HepG2 (cell line): ENCODE measurements around the gene CAPN14. TPM values are rescaled to one million over a fixed set of nuclear protein-coding genes. Genes with fewer than 3 reads are reported as not detected.

Experiments
- ATAC-seq: fragments of 200-7000 bp; cut with Tn5 transposase; 3 replicates; pipeline ENCODE4 v1.9.1; 2020; ENCODE audit warnings: mild to moderate bottlenecking, moderate library complexity
- BruUV-seq: library from RNA; stranded (reverse); fragments of 400-500 nt; replicated peaks from 2 replicates; lab custom pipeline; 2021; lab: Mats Ljungman, UMichigan
- CTCF ChIA-PET: fragments of 300-600 bp; formaldehyde crosslinking; extraction: SDS; loops from one replicate; lab custom pipeline; 2021; ENCODE audit warnings: low total read pairs, inconsistent platforms, low intra/inter-chr PET ratio; lab: Yijun Ruan, JAX
- POLR2A ChIA-PET: fragments of 350-600 bp; sonication (Branson Sonifier 250); formaldehyde crosslinking; loops from one replicate; lab custom pipeline; 2020; ENCODE audit warnings: antibody characterized with exemption, inconsistent platforms; lab: Yijun Ruan, JAX
- DNase-seq: peaks from one replicate; pipeline ENCODE4 v3.0.0-alpha.2; 2015; ENCODE audit warnings: low spot score
- FAIRE-seq: peaks from 3 replicates; lab custom pipeline; 2011; peaks lifted over from hg19 to GRCh38; lab: Jason Lieb, UNC
- H2AFZ ChIP-seq: one replicate; pipeline ENCODE4 v1.6.1; 2011; ENCODE audit warnings: low read length, inconsistent platforms
- H3K27ac ChIP-seq: fragments of 300-600 bp; 3 replicates; pipeline ENCODE4 v1.8.0; 2011; ENCODE audit warnings: mixed run types, mild to moderate bottlenecking, mixed read lengths, low read length, inconsistent platforms; ENCODE audit not compliant: insufficient read depth; ENCODE audit errors: extremely low read length
- H3K27me3 ChIP-seq, 2 experiments: fragments of 200-600 bp in 1 of 2; 2 replicates in 1 of 2; 3 replicates in 1 of 2; pipeline versions ENCODE4 v1.6.0 to v1.8.0; 2011; ENCODE audit warnings: low read length in 2 of 2, mild to moderate bottlenecking in 2 of 2, moderate library complexity in 2 of 2, inconsistent platforms in 1 of 2; ENCODE audit not compliant: insufficient read depth in 2 of 2, control insufficient read depth in 1 of 2
- H3K36me3 ChIP-seq, 2 experiments: fragments of 200-600 bp in 1 of 2; replicated peaks in 1 of 2; 2 replicates in 1 of 2; 3 replicates in 1 of 2; pipeline versions ENCODE4 v1.5.1 to v1.8.0; 2011; ENCODE audit warnings: low read length in 2 of 2, inconsistent platforms in 1 of 2; ENCODE audit not compliant: insufficient read depth in 2 of 2, control insufficient read depth in 1 of 2
- H3K4me1 ChIP-seq: 2 replicates; pipeline ENCODE4 v1.5.1; 2012; ENCODE audit warnings: low read length, inconsistent platforms; ENCODE audit not compliant: insufficient read depth
- H3K4me2 ChIP-seq: 2 replicates; pipeline ENCODE4 v1.6.0; 2011; ENCODE audit warnings: low read depth, low read length, inconsistent platforms
- H3K4me3 ChIP-seq, 3 experiments: fragments of 200-600 bp in 1 of 3; sonication (generic), shearing (Covaris generic) in 1 of 3; replicated peaks in 1 of 3; 2 replicates each; pipeline ENCODE4 v1.5.1; 2011 to 2016; ENCODE audit warnings: low read length in 3 of 3, inconsistent platforms in 2 of 3, low read depth in 2 of 3, mild to moderate bottlenecking in 2 of 3, control low read depth in 1 of 3, mixed read lengths in 1 of 3; ENCODE audit not compliant: insufficient read depth in 1 of 3
- H3K79me2 ChIP-seq: one replicate; pipeline ENCODE4 v1.6.1; 2011; ENCODE audit warnings: low read length, inconsistent platforms; ENCODE audit not compliant: insufficient read depth
- H3K9ac ChIP-seq: 2 replicates; pipeline ENCODE4 v1.6.0; 2011; ENCODE audit warnings: mild to moderate bottlenecking, low read depth, low read length, inconsistent platforms; ENCODE audit not compliant: insufficient read depth
- H3K9me3 ChIP-seq: 2 replicates; pipeline ENCODE4 v1.5.1; 2012; ENCODE audit warnings: mild to moderate bottlenecking, low read length
- H4K20me1 ChIP-seq: 2 replicates; pipeline ENCODE4 v1.6.0; 2011; ENCODE audit warnings: inconsistent platforms, mild to moderate bottlenecking, low read length, moderate library complexity; ENCODE audit not compliant: insufficient read depth
- ARNTL ChIP-seq: sonication (generic); formaldehyde crosslinking; IDR thresholded peaks from 2 replicates; pipeline ENCODE4 v1.4.0; 2020; ENCODE audit warnings: mild to moderate bottlenecking, missing genetic modification reagents
- GATAD2A ChIP-seq: IDR thresholded peaks from 2 replicates; pipeline ENCODE4 v1.6.1; 2016
- REL ChIP-seq: sonication (generic); formaldehyde crosslinking; conservative IDR thresholded peaks from 2 replicates; pipeline ENCODE4 v1.8.0; 2022; ENCODE audit warnings: mild to moderate bottlenecking, missing genetic modification reagents, moderate library complexity
- ZEB1 ChIP-seq: IDR thresholded peaks from 2 replicates; pipeline ENCODE4 v1.6.1; 2012; ENCODE audit warnings: mild to moderate bottlenecking, low read depth, inconsistent platforms; ENCODE audit not compliant: insufficient replicate concordance
- ZFP91 ChIP-seq: sonication (generic); formaldehyde crosslinking; IDR thresholded peaks from 2 replicates; pipeline ENCODE4 v1.9.0; 2022; ENCODE audit warnings: missing genetic modification reagents, mild to moderate bottlenecking, borderline replicate concordance
- ZNF275 ChIP-seq: sonication (generic); formaldehyde crosslinking; IDR thresholded peaks from 2 replicates; pipeline ENCODE4 v1.8.0; 2022; ENCODE audit warnings: missing genetic modification reagents, mild to moderate bottlenecking, inconsistent platforms, borderline replicate concordance
- ZNF513 ChIP-seq: sonication (generic); formaldehyde crosslinking; conservative IDR thresholded peaks from 2 replicates; pipeline ENCODE4 v1.5.0; 2020; ENCODE audit warnings: missing genetic modification reagents
- ZNF569 ChIP-seq: sonication (generic); formaldehyde crosslinking; IDR thresholded peaks from 2 replicates; pipeline ENCODE4 v1.5.0; 2020; ENCODE audit warnings: mild to moderate bottlenecking, missing genetic modification reagents, moderate library complexity, borderline replicate concordance
- ZSCAN9 ChIP-seq: IDR thresholded peaks from 2 replicates; pipeline ENCODE4 v1.6.1; 2016; ENCODE audit warnings: borderline replicate concordance
- WGBS: methylation state at CpG from one replicate; pipeline ENCODE4 v1.1.6; 2017; ENCODE audit warnings: low lambda C conversion rate; 5-methylcytosine and 5-hydroxymethylcytosine counted together
- in situ Hi-C: cut with HindIII; loops from 2 replicates; pipeline ENCODE4 v1.10.0; 2017; ENCODE audit warnings: low pct_unique_long_range_greater_than_20kb; ENCODE audit not compliant: extremely low pct_ligation_motif_present
- intact Hi-C: fragments of 100-400 bp; cut with micrococcal nuclease; formaldehyde crosslinking; loops from one replicate; pipeline ENCODE4 v1.10.0; 2022; ENCODE audit not compliant: unreplicated experiment
- polyA plus RNA-seq, 8 experiments: library from polyadenylated mRNA; depleted of rRNA in 3 of 8; stranded (reverse) in 7 of 8; unstranded in 1 of 8; fragments of >200 nt; fragmentation: Illumina TruSeq in 4 of 8; extraction: Trizol in 4 of 8; gene quantifications; 2 replicates each; pipeline versions ENCODE4 v1.2.1 to v1.2.3, GENCODE V29; 2011 to 2016; ENCODE audit warnings: low read depth in 4 of 8, missing spikeins in 1 of 8, mixed read lengths in 1 of 8; ENCODE audit not compliant: insufficient read depth in 1 of 8
- total RNA-seq, 5 experiments: library from RNA; depleted of rRNA; stranded (reverse); fragments of >200 nt; fragmentation: Illumina TruSeq; extraction: Trizol; gene quantifications; 2 replicates each; pipeline ENCODE4 v1.2.3, GENCODE V29; 2016; ENCODE audit warnings: low read depth in 1 of 5

CAPN14 gene
- total and polyA plus RNA-seq, 2 of the 13 experiments (the other 11 are each of a cell fraction or from before 2014, with no cell fraction given) = not detected

GRCh38 chr2:31219131-31219969 is 2.0 kb upstream of the CAPN14 start:
- CTCF ChIA-PET = no interaction called here
- H3K4me2 ChIP-seq = no peak overlapping the region
- no peaks in the 10 kb centered on the region for H3K4me1 ChIP-seq
- no TSS peak for BruUV-seq
- in situ Hi-C loops (no loop called here), intact Hi-C loops (no loop called here)
- no peak overlapping the region for H3K9ac ChIP-seq
- no peaks in the 10 kb centered on the region for H3K9me3 ChIP-seq
- H3K79me2 ChIP-seq = no peaks in the 10 kb centered on the region
- no peak overlapping the region for H3K27ac ChIP-seq
- no peaks in the 10 kb centered on the region for H3K36me3 ChIP-seq
- TF ChIP-seq GATAD2A (CRISPR knock-in tag) (no peak), ZNF513 (CRISPR knock-in tag) (no peak), ZEB1 (no peak), ZNF569 (CRISPR knock-in tag) (no peak), ARNTL (CRISPR knock-in tag) (no peak), ZSCAN9 (CRISPR knock-in tag) (no peak), ZNF275 (no peak), ZFP91 (CRISPR knock-in tag) (no peak), REL (no peak)
- TF ChIP-seq, all 625 proteins: peak for 0
- no peak overlapping the region for H3K4me3 ChIP-seq
- ATAC-seq (no peak), FAIRE-seq (no peak), DNase-seq (no peak)
- 3% methylated on average over 11 of the region's 11 CpGs for whole genome bisulfite sequencing
- H4K20me1 ChIP-seq = no peaks in the 10 kb centered on the region
- no peak overlapping the region for H2AFZ ChIP-seq
- peaks cover 0 to 32% of the 10 kb centered on the region in 2 experiments; a peak in 3 of 5 replicates for H3K27me3 ChIP-seq
- POLR2A ChIA-PET = no interaction called here
